Heart right ventricle (tissue), 16 donors: ENCODE data around the gene ZNF746. TPM values are rescaled to one million over a fixed set of nuclear protein-coding genes. Genes with fewer than 3 reads are reported as not detected.

Source experiments
- ATAC-seq, 8 donors: fragments of 200-7000 bp; cut with Tn5 transposase; one replicate each; pipeline ENCODE4 v1.9.1; 2020; ENCODE audit warnings: mild to moderate bottlenecking in 8 of 8, moderate library complexity in 8 of 8, moderate number of reproducible peaks in 1 of 8
- DNase-seq, 2 donors: peaks; one replicate each; pipeline ENCODE4 v3.0.0-alpha.2; 2020
- H3K27ac ChIP-seq, 10 donors: fragments of 200-600 bp; sonication (generic) in 2 of 10; one replicate each; pipeline versions ENCODE4 v1.5.0 to v1.8.0; 2020 to 2022; ENCODE audit warnings: mild to moderate bottlenecking in 3 of 10
- H3K27me3 ChIP-seq, 7 donors: fragments of 200-600 bp; one replicate each; pipeline ENCODE4 v1.8.0; 2021 to 2022; ENCODE audit warnings: mild to moderate bottlenecking in 2 of 7
- H3K36me3 ChIP-seq, 9 donors: fragments of 200-600 bp; sonication (generic) in 1 of 9; one replicate each; pipeline versions ENCODE4 v1.5.0 to v1.8.0; 2020 to 2022; ENCODE audit warnings: mild to moderate bottlenecking in 2 of 9
- H3K4me1 ChIP-seq, 9 donors: fragments of 200-600 bp; sonication (generic) in 1 of 9; one replicate each; pipeline versions ENCODE4 v1.5.0 to v1.8.0; 2020 to 2022; ENCODE audit warnings: mild to moderate bottlenecking in 4 of 9
- H3K4me3 ChIP-seq, 10 donors: fragments of 200-600 bp; sonication (generic) in 2 of 10; one replicate each; pipeline versions ENCODE4 v1.5.0 to v1.8.0; 2020 to 2022; ENCODE audit warnings: mild to moderate bottlenecking in 7 of 10, moderate library complexity in 2 of 10
- H3K9me3 ChIP-seq, 11 donors: fragments of 200-600 bp in 10 of 11; sonication (generic) in 2 of 11; one replicate each; pipeline versions ENCODE4 v1.5.0 to v1.8.0; 2013 to 2022; ENCODE audit warnings: mild to moderate bottlenecking in 2 of 11, control low read depth in 1 of 11, moderate library complexity in 1 of 11
- WGBS, 2 donors: extraction: QIAGEN DNeasy Blood & Tissue Kit; methylation state at CpG; one replicate each; pipeline ENCODE4 v1.1.7; 2013; ENCODE audit warnings: inconsistent platforms in 1 of 2; 5-methylcytosine and 5-hydroxymethylcytosine counted together
- intact Hi-C, 10 donors: fragments of 100-400 bp; cut with DNase I; formaldehyde crosslinking; loops; one replicate each; pipeline versions ENCODE4 v1.11.1 to v1.14.2; 2022
- polyA plus RNA-seq, 2 donors: library from polyadenylated mRNA; stranded (reverse); fragments of 200-250 nt; gene quantifications; one replicate each; pipeline ENCODE4 v1.2.3, GENCODE V29; 2013
- total RNA-seq, 10 donors: library from RNA; stranded (reverse); fragmentation: NEBNext Ultra II Directional in 3 of 10; extraction: Animal tissue kit (Norgen Biotek cat#: 25700) in 3 of 10; gene quantifications; one replicate each; pipeline versions ENCODE4 v1.2.1 to v1.2.4, GENCODE V29; 2021 to 2023
- TF ChIP-seq, protein P1 (sequence below), 9 donors: fragments of 200-600 bp; sonication (generic) in 2 of 9; IDR thresholded peaks; one replicate each; pipeline versions ENCODE4 v1.5.0 to v1.8.0; 2021 to 2022; ENCODE audit warnings: antibody characterized with exemption in 9 of 9, mild to moderate bottlenecking in 5 of 9, moderate library complexity in 1 of 9
- donor health status: Arrhythmogenic right ventricular cardiomyopathy.
- donor health status: ischemic (EF 13 %, LVEDD 7.1; RV severe dilation, severe dysfunction).
- donor health status: healthy with polysubstance abuse.
- donor health status: DM: no; HTN: yes; CAD: no.
- donor health status: DM: no; HTN: no; CAD: no.
- donor health status: ischemic (EF 25% LVEDD 6.9; RV normal size, moderate dysfunction).
- donor health status: ischemic (EF 25% LVEDD 5.7; RV mildly dilated, moderate dysfunction).
- donor health status: healthy.
- donor health status: DM: yes; HTN: yes; CAD: no.
- donor health status: Ischemic cardiomyopathy.
- donor health status: ischemic (EF 35%, LVEDD 5.7; RV mildly dilated, moderate dysfunction).
- donor health status: nonischemic (EF 11% LVEDD 7.7; RV severe dilation, severe dysfunction).
- donor health status: DM: yes; HTN: yes; CAD: no.
- donor health status: PGD.
- donor health status: ischemic (EF 29% LVEDD 5.4; RV normal size, mild dysfunction).
- donor health status: nonischemic (EF 23%, LVEDD 6.1; RV moderate dilation, normal function).

The ZNF746 gene
- total and polyA plus RNA-seq, 12 donors: 4.5 to 10.5 (median 8.1) TPM

DNA sequence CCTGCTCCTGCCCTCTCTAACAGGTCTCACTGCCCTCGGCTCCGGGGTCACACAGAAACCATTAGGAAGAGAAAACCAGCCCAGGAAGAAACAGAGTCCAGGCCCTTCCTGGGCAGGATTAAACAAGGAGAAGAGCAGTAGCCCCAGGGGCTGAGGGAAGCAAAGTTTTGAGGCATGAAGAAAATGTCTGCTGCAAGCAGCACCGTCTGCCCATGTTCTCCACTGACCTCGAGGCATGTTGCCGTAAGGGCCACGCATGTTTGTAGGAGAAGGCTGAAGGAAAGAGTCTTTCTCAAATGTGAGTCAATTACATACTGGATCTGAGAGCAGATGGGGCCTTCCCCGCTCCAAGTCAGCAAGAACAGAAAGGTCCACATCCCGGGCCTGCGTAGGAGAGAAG, 4.2 kb downstream of the ZNF746 start:
- 94 to 96% methylated on average over 9 of the region's 9 CpGs for WGBS, 2 donors
- TF ChIP-seq, protein P1, sequence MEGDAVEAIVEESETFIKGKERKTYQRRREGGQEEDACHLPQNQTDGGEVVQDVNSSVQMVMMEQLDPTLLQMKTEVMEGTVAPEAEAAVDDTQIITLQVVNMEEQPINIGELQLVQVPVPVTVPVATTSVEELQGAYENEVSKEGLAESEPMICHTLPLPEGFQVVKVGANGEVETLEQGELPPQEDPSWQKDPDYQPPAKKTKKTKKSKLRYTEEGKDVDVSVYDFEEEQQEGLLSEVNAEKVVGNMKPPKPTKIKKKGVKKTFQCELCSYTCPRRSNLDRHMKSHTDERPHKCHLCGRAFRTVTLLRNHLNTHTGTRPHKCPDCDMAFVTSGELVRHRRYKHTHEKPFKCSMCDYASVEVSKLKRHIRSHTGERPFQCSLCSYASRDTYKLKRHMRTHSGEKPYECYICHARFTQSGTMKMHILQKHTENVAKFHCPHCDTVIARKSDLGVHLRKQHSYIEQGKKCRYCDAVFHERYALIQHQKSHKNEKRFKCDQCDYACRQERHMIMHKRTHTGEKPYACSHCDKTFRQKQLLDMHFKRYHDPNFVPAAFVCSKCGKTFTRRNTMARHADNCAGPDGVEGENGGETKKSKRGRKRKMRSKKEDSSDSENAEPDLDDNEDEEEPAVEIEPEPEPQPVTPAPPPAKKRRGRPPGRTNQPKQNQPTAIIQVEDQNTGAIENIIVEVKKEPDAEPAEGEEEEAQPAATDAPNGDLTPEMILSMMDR (IDR thresholded peaks at IDR 0.05): no peak
- no peak overlapping the region for H3K4me3 ChIP-seq
- H3K4me1 ChIP-seq: peaks cover 5 to 26% (median 15%) of the 10 kb centered on the region in 9 donors
- H3K9me3 ChIP-seq: no peaks in the 10 kb centered on the region
- H3K27ac ChIP-seq: no peak overlapping the region
- H3K36me3 ChIP-seq: peaks cover 0 to 57% (median 41%) of the 10 kb centered on the region in 9 donors
- ATAC-seq: no peak
- no peak for DNase-seq
- intact Hi-C loops: loop anchor here in 2 of 10 donors (10.0 kb wide), 2 partner anchors 69 to 229 kb away; partner anchors contain the start of gene ZNF783 (in 1 of the 2)
- H3K27me3 ChIP-seq: no peaks in the 10 kb centered on the region

DNA sequence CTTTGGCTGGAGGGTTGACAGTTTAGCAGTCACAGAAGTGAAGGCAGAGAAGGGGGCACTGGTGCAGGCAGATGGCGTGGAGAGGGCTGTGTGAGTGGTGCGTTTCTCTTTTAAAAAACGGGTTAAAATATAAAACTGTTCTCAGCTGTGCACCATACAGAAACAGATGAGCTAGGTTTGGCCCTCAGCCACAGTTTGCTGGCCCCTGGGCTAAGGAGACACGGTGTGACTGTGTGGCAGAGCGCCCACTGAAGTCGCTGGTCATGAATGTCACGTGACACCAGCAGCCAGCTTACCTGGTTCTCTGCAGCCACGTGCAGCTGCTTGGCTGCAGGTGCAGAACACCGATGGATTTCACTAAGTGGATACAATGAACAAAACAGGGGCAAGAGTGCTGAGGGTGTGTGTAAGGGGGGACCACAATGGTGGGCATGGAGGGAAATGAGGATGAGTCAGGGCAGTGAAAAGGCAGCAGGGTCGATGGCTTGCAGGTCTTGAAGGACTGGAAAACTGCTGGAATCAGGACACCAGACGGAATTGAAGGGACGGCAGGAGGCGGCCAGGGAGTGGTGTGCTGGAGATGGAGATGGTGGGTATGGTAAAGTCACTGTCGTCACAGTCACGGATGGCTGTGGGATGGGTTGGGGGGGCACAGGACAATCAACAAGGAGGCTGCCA, 7.4 kb downstream of the ZNF746 start:
- peaks cover 0 to 9% (median 4%) of the 10 kb centered on the region in 9 donors for H3K4me1 ChIP-seq
- H3K9me3 ChIP-seq: no peaks in the 10 kb centered on the region
- intact Hi-C loops: loop anchor here in 2 of 10 donors (10.0 kb wide), 2 partner anchors 65 to 225 kb away; partner anchors contain the start of gene ZNF783 (in 1 of the 2)
- peaks cover 0 to 89% (median 54%) of the 10 kb centered on the region in 9 donors for H3K36me3 ChIP-seq
- 81 to 87% methylated on average over 15 of the region's 15 CpGs for WGBS, 2 donors
- no peak for ATAC-seq
- no peak for DNase-seq
- no peak overlapping the region for H3K4me3 ChIP-seq
- H3K27me3 ChIP-seq: no peaks in the 10 kb centered on the region
- H3K27ac ChIP-seq: no peak overlapping the region
- TF ChIP-seq, protein P1 (IDR thresholded peaks at IDR 0.05): no peak

DNA sequence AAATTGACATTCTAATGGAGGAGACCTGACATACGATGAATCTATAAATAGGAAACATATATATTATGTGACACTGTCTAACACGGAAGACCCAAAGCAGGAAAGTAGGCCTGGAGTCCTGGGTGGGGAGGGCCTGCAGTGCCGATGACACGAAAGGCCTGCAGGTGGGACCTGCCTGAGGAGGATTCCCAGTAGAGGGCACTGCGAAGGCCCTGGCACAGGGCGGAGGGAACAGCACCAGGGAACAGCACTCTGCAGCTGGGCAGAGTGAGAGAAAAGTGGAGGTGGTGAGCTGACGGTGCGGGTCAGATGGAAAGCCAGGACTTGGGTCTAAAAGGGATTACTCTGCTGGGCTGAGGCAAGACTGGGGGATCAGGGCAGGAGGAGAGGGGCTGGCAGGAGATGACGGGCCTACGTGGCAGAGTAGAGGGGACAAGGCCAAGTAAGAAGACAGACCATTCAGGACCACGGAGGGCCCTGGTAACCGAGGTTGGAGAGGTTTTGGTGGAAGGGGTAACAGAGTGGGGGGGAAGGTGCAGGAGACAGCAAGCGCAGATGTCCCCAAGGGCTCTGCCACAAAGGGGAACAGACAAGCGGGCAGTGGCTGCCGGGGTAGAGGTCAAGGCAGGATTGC, 8.1 kb downstream of the ZNF746 start:
- Histone ChIP-seq H3K36me3 (peaks cover 0 to 95% (median 54%) of the 10 kb centered on the region in 9 donors), H3K27me3 (no peaks in the 10 kb centered on the region), H3K4me3 (no peak overlapping the region), H3K4me1 (peaks cover 0 to 1% (median 0%) of the 10 kb centered on the region in 9 donors), H3K27ac (no peak overlapping the region), H3K9me3 (no peaks in the 10 kb centered on the region)
- 82 to 86% methylated on average over 15 of the region's 15 CpGs for WGBS, 2 donors
- TF ChIP-seq, protein P1 (IDR thresholded peaks at IDR 0.05): peak in 4 of 9 donors; percentile 6 to 23 (median 14)
- peak in 6 of 8 donors; percentile 14 to 67 (median 50) for ATAC-seq
- intact Hi-C loops: loop anchor here in 2 of 10 donors (10.0 kb wide), 2 partner anchors 65 to 225 kb away; partner anchors contain the start of gene ZNF783 (in 1 of the 2)
- DNase-seq: no peak

GRCh38 chr7:149479568-149479967, 18.0 kb downstream of the ZNF746 start:
- intact Hi-C loops: no loop called here
- DNase-seq (no peak), ATAC-seq (no peak)
- H3K27me3 ChIP-seq: no peaks in the 10 kb centered on the region
- TF ChIP-seq, protein P1 (IDR thresholded peaks at IDR 0.05): no peak
- H3K36me3 ChIP-seq: peaks cover 0 to 98% (median 28%) of the 10 kb centered on the region in 9 donors
- 95 to 100% methylated on average over 1 of the region's 1 CpG for WGBS, 2 donors
- peaks cover 0 to 11% (median 5%) of the 10 kb centered on the region in 11 donors for H3K9me3 ChIP-seq
- H3K4me3 ChIP-seq: no peak overlapping the region
- H3K27ac ChIP-seq: no peak overlapping the region
- no peaks in the 10 kb centered on the region for H3K4me1 ChIP-seq
